Measurements from ENCODE around the gene ANKRD33. TPM values are rescaled to one million over a fixed set of nuclear protein-coding genes. Genes with fewer than 3 reads are reported as not detected.

The ANKRD33 gene
- total and polyA plus RNA-seq, 2 experiments from 2014 or later = 0.27 to 1.7 TPM

- peaks cover 10% of the 10 kb centered on the region for H3K27me3 Mint-ChIP-seq (ENCODE audit: insufficient read depth, low read depth, poor library complexity)
- Histone ChIP-seq H3K4me1 (ENCODE audit: insufficient read depth) (peaks cover 15% of the 10 kb centered on the region), H3K4me2 (no peak overlapping the region), H3F3A (replicated peaks; ENCODE audit: low read depth) (peaks cover 7% of the 10 kb centered on the region), H3K27ac (ENCODE audit: low read depth) (no peak overlapping the region), H3K36me3 (ENCODE audit: insufficient read depth) (no peaks in the 10 kb centered on the region), H4K20me1 (replicated peaks; ENCODE audit: insufficient read depth) (no peaks in the 10 kb centered on the region; the same call in 1 of the 2 replicates), H3K4me3 (no peak overlapping the region), H2AFZ (no peak overlapping the region), H3K79me2 (replicated peaks; ENCODE audit: insufficient read depth) (no peaks in the 10 kb centered on the region), H3K27me3 (ENCODE audit: insufficient read depth) (peaks cover 25% of the 10 kb centered on the region), H3K9me2 (ENCODE audit: insufficient read depth) (no peaks in the 10 kb centered on the region)
- H3K4me1 Mint-ChIP-seq = peaks cover 14% of the 10 kb centered on the region
- no peak for DNase-seq (ENCODE audit: low spot score)
- no peak overlapping the region for H3K27ac Mint-ChIP-seq
- no peak for ATAC-seq
- H3K36me3 Mint-ChIP-seq (ENCODE audit: low read depth) = no peaks in the 10 kb centered on the region
- TF ChIP-seq EZH2 (IDR thresholded peaks at IDR 0.05; ENCODE audit: low read depth, unreplicated experiment) (no peak), ZNF114 (CRISPR knock-in tag; IDR thresholded peaks at IDR 0.05) (no peak), JUNB (IDR thresholded peaks at IDR 0.05; ENCODE audit: unreplicated experiment) (no peak), POLR2AphosphoS5 (IDR thresholded peaks at IDR 0.05; ENCODE audit: low read depth) (no peak), ZNF331 (CRISPR knock-in tag; IDR thresholded peaks at IDR 0.05; ENCODE audit: low read depth) (no peak), ZNF462 (CRISPR knock-in tag; IDR thresholded peaks at IDR 0.05) (no peak), CREB1 (CRISPR knock-in tag; IDR thresholded peaks at IDR 0.05; ENCODE audit: low read depth) (no peak), CTCF (conservative IDR thresholded peaks at IDR 0.05; ENCODE audit: low read depth in 2 of 2) (no peak), NANOG (IDR thresholded peaks at IDR 0.05; ENCODE audit: borderline replicate concordance) (no peak), EZH2phosphoT487 (IDR thresholded peaks at IDR 0.05; ENCODE audit: unreplicated experiment) (no peak), ETS1 (IDR thresholded peaks at IDR 0.05) (no peak), REST (IDR thresholded peaks at IDR 0.05; ENCODE audit: unreplicated experiment) (no peak), STAT1 (IDR thresholded peaks at IDR 0.05; ENCODE audit: unreplicated experiment) (no peak)
- H3K9me3 Mint-ChIP-seq = no peaks in the 10 kb centered on the region
- no peak overlapping the region for H3K4me3 Mint-ChIP-seq
Observed at GRCh38 chr12:51901881-51902280, 14.0 kb downstream of the ANKRD33 start.
